DMS79 treated with DMSO at 0.1 percent for 48 hours (cell line): ENCODE results near the gene CFAP65.

Source experiments
- DNase-seq: peaks from one replicate; lab custom pipeline; 2025; lab: John Stamatoyannopoulos, UW

CFAP65 gene

DNA sequence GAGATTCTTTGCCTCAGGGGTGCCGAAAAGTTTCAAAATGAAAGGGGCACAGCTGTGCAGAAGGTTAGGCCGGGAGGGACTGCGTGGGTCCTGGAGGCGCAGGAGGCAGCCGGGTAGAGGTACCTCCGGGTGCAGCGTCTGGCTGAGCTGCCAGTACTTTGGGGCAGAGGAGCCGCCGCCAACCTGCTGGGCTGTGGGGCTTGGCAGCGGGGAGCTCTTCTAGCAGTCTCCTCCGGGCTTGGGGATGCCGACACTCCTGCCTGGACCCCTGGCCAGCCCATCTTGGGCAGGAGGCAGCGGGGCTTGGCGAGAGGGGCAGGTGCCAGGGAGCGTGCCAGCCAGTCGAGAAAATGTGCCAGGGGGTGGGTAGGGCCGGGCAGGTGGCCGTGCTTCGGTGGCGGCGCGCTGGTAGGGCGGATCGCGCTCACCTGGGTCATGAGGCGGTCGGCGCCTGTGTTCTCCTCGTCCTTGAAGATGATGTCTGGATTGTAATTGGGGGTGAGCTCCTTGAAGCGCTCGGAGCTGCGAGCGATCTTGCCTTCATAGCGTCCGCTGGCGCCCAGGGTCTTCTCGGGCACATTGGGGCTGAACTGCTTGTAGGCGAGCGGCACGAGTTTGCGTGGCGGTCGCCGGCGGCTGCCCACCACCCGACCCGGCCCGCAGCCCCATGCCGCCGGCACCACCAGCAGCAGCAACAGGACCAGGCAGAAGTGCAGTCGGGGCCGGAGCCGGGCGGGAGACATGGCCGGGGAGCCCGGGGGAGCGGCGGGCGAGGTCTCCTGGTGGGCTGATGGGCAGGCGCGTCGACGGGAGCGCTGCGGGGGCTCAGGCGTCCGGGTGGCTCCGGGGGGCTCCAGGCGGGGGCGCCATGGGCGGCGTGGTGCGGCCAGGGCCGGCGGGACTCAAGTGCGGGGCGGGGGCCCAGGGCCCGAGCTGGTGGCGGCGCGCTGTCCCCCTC is 18.7 kb upstream of the CFAP65 start:
- DNase-seq: peak; percentile 27

DNA sequence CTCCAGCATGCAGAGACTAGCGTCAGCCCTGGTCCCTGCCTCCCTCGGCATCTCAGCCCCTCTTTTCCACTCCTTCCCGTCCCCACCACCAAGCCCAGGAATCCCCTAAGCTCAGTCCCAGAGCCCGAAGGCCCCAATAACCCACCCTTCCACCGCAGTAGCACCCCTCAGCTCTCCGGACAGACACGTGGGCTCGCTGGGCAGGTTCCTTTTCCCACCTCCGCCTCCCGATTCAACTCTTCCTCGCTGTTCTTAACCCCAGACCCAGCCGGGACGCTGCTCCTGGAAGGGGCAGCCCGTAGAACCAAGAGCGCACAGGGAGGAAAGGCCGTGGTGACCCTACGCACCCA is 18.0 kb upstream of the CFAP65 start:
- DNase-seq: no peak

DNA sequence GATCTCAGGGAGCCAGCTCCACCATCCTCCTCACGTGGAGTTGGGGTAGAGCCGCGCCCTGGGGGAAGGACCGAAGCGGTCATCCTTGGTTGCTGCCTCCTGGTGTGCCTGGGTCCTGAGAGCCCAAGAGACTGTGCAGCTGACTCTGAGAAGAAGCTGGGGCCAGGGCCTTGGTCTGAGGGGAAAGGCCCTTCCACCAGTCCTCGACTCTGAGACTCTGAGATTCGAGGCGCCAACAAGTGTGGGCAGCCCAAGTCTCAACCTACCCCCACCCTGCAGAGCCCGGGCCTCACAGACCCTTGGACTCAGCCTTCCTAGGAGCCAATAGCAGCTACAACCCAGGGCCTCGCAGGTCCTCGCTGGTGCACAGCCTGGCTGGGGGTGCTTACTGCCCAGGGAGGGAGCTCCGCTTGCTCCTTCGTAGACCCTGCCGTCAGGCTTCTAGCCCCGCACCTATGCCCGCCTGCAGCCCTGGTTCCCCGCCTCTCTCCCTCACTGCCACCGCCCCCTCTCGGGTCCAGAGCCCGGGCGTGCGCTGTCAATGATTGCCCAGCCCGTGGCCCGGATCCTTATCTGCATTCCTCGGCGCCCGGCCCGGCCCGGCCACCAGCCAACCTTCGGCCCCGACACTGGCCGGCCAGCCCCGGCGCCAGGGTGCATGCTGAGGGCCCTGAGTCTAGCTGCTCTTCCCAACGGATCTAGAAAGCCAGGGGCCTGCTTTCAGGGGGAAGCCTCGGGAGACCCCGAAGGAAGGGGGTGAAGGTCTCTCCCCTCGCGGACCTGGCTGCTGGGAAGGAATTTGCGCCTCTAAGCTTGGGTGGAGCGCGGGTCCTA is 17.4 kb upstream of the CFAP65 start:
- DNase-seq: no peak

DNA sequence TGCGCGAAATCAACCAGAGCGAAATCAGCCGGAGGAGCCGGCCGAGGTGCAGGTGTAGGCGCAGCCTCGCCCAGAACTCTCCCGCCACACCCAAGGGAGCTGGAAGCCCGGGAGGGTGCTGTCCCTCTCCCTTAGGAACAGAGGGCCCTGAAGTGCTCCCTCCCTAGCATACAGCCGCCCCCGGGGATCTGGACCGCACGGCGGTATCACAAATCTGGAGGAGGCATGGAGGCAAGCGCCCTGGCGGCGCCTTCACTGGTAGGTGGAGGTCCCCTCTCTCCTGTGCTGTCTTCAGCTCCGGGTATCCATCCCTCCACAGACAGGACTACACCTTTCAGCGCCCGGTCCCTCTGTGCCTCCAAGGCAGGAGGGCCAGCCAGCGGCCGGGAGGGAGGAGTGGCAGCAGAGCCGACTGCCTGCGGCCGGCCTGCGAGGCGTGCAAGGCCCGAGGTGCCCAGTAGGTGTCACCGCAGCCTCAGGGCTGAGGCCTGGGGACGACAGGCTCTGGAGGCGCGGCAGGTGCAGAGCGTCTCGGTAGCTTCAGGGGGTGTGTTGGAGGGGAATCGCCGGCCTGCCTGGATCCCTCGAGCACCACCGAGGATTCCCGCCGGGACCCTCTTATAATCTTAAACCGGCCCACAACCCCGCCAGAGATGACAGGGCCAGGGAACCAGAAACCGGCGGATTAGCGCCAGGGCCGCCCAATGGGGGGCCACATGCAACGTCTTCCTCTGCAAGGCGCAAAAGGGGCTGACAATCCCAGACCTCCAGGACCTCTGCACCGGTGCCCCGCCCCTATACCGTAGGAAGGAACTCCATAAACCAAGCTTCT is 16.6 kb upstream of the CFAP65 start:
- peak; percentile 73 for DNase-seq

DNA sequence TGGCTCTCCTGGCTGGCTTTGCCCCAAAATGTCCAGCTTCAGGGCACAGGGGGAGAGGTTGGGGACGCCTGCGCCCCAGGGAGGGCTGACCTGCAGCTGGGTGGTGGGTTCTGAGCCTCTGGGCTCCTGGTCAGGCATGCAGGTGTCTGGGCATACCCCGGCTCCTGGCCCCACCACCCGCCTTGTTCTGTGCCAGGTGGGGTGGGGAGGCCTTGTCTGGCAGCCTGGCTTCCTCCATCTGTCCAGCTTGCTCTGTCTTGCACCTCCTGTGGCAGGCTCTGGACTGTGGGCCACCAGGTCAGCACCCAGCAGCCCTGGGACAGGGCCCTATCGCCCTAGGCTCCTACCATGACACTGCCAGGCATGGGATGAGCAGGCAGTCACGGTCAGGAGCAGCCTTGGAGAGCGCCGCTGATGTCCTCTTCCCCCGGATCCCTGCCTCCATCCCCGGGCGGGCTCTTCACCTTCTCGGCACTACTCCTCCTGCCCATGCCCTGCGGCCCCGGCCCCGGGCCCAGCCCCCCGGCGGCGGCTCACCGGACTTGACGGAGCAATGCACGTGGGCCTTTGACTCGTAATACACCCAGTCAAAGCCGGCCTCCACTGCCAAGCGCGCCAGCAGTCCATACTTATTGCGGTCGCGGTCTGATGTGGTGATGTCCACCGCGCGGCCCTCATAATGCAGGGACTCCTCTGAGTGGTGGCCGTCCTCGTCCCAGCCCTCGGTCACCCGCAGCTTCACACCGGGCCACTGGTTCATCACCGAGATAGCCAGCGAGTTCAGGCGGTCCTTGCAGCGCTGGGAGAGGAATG is 15.8 kb upstream of the CFAP65 start:
- DNase-seq: peak; percentile 31

DNA sequence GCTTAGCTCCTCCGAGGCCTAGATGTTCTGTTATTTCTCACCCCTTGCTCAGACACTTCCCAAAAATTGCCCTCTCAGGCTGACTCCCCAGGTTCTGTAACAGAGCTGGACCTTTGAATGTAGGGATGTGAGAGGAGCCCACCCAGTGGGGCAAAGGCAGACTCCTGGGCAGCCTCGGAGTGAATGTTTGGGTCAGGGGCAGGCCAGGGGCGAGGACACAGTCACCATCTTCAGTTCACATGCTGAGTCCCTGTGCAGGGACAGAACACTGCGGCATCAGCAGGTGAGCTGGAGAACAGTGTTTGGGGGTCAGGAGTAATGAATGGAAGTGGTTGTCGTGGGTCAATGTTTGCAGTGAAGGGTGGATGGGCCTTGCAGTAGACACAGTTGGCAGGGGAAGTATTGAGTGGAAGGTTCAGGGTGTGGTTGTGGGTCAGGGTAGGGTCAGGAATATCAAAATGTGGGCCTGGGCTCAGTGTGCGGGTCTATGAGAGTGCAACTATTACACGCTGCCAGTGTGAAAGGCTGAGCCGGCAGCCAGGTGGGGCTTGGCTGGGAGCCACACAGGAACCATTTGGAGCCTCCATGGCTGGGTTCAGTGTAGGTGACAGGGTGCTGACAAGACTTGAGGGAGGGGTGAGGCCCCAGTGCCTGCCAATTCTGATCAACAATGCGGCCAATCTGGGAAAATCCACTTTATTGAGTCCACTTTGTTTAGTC is 15.0 kb upstream of the CFAP65 start:
- no peak for DNase-seq

DNA sequence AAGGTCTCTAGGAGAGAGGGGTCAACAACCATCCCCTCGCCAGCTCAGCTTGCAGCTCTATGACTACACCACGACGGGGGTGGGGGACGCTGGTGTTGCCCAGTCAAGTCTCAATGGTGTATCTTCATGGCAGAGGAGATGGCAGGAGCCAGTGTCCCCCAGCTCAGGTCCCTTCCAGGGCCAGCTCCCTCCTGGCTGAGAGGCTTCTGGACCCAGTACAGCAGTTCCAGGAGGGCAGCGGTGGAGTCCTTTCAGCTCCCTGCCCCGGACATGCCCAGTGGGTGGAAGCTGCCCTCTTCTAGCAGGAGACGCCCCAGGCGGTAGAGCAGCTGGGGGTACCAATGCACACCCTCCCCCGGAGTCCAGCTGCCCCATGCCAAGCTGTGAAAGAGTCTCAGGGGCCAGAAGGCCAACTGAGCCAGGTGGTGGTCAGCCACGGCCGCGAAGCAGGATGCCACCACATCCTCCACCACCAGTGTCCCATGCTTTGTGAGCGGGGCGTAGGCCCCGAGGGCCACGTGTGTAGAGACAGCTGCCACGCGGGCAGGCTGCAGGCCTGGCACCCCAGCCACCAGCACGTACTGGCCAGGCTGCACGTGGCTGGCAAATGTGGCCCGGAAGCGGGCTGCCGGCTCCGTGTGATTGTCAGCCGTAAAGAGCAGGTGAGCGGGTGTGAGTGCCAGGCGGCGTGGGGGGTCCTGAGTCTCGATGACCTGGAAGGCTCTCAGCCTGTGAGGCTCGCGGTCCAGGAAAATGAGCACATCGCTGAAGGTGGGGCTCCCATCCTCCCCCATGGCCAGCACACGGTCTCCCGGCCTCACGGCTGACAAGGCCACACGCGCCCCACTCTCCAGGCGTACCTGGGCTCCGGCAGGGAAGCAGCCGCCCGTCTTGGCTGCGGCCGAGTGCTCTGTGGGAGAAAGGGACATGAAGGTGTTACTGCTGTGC is 13.9 kb upstream of the CFAP65 start:
- no peak for DNase-seq

DNA sequence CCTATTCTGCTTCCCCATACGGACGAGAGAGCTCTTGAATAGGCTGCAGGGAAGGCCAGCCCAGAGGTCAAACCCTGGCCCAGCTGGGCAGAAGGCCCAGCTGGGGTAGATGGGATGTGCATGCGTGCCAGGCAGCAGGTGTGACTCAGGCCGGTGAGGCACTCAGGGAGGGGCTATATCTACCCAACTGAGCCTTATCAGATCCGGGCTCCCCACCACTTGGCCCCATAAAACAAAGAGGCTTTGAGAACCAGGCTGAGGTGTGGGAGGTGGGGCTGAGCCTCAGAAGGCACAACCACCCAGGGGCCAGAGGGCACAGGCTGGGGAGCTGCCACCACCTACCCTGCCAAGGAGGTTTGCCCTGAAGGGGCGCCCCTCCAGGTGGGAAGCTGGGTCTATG is 8.0 kb upstream of the CFAP65 start:
- no peak for DNase-seq

DNA sequence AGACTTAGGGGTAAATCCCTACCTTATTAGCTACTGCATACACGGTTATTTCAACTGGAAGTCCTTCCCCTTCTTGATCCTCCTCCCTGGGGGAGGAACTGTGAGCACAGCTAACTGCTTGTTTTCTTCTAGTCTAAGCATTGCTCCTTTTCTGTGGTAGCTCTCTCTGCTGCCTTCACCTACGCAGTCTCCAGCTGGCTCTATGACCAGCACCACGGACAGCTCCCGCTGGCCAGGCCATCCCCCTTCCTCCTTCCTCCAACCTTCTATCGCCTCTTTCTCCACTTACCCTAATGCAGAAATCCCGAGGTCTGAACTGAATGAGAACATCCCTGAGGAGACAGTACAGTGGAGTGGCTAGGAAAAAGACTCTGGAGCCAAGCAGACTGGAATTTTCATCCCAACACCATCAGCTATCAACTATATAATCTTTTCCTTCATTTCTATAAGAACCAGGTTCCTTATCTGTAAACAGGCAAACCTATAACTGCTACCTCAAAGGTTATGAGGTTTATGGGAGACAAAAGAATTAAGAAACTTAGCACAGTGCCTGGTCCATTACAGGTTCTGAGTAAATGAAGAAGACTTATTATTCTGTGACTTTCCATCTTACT is 4.7 kb upstream of the CFAP65 start:
- no peak for DNase-seq

DNA sequence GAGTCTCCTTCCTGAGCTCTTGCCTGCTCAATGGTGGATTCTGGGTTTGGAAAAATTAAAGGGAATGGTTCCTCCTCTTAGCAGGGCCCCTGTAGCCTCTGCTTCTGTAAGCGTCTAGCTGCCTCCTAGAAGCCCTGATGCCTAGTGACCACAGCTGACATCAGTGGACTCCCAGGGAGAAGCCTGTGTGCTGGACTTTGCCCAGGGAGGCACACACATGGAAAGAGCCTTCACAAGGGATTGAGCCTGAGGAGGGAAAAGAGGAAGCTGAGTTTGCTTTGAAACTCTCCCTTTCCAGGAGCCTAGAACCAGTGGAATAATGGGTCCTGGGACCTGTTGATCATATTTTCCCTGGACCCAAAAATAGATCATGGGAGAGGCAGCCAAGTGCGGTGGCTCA is 1.4 kb upstream of the CFAP65 start:
- no peak for DNase-seq

DNA sequence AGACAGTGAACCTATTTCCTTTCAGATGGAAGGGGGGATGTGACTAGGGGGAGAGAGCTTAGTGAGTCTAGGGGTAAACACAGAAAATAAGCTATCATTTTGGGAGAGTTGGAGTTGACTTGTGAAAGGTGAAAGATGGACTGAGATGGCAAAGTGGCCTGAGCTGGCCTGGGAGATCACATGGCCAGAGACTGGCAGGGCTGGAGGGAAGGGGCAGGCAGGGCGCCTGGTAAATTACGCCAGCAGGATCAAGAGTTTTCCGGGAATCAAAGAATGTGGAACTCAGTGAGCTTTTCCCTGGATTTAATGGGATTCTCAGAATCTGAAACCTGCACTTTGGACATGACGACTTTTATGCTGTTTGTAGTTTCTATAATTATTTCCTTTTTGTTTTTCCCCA is 841 bp upstream of the CFAP65 start:
- DNase-seq: no peak

DNA sequence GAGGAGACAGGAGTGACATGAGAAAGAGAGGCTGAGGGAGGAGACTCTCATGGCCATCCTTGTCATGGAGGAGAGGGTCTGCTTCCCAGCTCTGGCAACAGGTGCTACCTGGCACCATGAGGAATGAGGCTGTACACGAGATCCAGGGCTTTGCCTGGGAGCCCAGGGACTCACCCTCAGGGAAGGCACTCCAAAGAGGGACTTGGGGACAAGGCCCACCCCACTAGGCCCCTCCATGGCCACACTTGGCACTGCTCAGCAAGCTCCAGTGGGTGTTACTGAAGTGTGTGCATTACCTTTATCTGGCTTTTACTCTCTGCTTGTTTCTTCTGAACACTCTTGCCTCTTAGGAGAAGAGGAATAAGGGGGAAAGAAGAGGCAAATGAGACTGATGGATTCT is 2.7 kb downstream of the CFAP65 start:
- no peak for DNase-seq

DNA sequence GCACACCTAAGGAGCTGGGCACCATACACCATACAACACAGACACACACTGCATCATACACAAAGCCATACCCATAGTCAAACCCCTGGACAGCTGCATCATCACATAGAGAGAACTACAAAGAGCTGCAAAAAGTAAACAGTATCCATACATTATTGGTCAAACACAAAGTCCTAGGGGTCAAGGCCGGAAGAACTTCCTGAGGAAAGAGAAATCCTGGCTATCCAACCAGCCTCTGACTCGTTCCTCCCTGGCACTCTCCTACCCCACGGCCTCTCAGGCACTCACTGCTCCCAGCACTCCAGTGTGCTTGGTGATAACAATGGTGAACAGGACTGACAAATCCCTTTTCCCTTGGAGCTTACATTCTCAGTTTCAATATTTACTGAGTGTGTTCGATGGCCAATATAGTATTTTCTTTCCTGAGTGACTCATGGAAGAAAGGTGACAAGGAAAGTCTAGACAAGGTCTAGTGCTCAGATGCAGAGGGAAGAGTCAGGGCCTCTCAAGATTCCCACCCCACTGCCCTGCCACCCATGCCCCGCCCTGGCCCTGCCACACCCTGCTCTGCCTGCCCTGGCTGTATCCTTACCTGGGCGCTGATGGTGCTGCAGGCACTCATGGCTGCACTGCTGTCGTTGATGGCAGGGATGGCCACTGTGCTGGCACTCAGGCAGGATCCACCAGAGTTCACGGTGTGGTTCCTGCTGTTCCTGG is 3.4 kb downstream of the CFAP65 start:
- DNase-seq: no peak

DNA sequence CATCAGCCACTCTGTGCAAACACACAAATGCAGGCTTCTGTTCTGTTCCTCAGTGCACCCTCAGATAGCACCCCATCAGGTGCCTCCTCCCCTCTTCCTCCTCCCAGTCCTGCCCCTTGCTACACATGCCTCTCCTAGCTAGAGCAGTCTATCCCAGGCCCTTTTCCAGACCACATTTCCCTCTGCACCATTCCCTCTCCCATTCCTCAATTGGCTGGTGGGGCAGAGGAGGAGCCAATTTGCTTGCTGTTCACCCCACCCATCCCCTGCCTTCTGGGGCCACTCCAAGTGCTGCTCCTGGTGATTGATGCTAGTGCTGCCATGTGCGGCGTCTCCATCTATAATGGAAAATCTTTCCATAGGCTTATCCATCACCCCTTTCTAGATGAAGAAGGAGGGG is 5.4 kb downstream of the CFAP65 start:
- no peak for DNase-seq

DNA sequence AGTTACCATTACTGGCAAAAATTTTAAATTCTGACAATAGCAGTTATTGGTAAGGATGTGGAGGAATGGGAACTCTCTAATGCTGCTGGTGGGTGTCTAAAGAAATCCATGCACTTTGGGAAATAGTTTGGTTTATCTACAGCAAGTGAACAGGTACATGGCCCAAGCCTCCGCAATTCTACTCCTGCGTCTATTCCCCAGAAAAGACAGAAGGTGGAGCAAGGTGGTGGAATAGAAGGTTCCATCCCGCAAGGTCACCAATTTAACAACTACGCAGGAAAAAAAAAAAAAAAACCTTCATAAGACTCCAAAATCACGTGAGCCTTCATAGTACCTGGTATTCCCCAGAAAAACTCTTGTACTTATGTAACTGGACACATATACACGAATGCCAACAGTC is 6.5 kb downstream of the CFAP65 start:
- DNase-seq: no peak

DNA sequence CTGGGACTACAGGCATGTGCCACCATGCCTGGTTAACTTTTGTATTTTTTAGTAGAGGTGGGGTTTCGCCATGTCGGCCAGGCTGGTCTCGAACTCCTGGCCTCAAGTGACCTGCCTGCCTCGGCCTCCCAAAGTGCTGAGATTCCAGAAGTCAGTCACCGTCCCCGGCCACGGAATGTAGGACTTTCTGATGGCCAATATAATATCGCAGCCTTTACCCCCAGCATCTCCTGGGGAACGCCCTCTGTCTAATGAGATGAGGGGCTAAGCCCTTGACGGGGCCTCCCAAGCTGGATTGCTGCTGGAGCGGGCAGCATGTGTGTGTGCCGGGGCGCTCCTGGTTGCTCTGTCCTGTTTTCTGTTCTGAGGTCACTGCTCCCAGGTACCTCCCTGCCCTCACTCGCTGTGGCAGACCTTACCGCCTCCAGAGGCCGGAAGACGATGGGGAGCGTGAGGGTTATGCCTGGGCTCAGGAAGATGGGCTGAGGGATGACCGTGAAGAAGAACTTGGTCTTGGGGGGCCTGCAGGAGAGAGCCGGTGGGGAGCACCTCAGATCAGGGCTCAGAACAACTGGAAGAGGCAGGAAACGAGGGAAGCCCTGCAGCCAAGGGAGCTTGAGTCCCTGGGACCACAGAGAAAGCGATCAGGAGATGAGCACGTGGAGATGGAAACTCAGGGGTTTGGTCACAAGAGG is 9.1 kb downstream of the CFAP65 start:
- no peak for DNase-seq

DNA sequence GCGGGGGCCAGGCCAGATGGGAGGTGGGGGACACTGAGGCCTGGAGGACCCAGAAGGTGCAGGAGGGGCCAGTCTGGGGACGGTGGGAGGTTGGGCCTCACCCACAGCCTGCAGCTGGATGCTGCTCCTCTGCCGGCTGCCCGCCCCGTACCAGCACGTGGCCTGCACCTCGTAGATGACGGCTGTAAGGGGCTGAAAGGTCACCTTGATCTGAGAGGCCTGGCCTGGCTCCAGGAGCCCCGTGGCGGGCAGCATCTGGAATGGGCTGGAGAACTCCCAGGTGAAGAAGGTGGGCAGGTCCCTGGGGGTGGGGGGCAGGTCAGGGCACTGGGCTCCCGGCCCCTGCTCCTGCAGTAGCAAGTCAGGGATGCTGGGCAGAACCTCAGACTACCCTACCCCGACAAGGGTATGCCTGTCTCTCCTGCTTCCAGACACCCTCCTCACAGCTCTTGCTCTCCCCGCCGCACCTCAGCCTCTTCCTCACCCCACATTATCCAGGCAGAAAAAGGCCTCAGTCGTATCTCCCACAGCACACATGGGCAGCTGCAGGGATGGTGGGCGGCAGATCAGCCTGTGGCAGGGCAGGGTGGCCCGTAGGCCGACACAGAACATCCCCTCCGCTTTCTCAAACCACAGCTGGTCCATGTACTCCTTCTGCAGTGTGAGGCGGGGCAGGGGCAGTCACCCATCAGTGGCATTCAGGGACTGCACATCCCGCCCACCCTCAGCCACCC is 10.1 kb downstream of the CFAP65 start:
- no peak for DNase-seq
